Transverse colon (tissue), 3 donors: ENCODE data around the gene BTG2.
A peak's percentile ranks its signal among the peaks of the same experiment; 100 is the strongest.

Source experiments
- EP300 ChIP-seq: sonication (generic); formaldehyde crosslinking; IDR thresholded peaks from one replicate; pipeline ENCODE4 v1.6.1; 2017; ENCODE audit warnings: antibody characterized with exemption, low read depth
- POLR2A ChIP-seq: fragments of 450-650 bp; IDR thresholded peaks from one replicate; pipeline ENCODE4 v1.6.1; 2016; ENCODE audit warnings: antibody characterized with exemption, mild to moderate bottlenecking, moderate library complexity
- TF ChIP-seq, protein P1 (sequence below), 5 experiments: fragments of 200-600 bp in 3 of 5; fragments of 450-650 bp in 2 of 5; sonication (generic) in 3 of 5; IDR thresholded peaks; 1 replicate in 2 of 5; 2 replicates in 3 of 5; pipeline ENCODE4 v1.5.1; 2016 to 2017; ENCODE audit warnings: antibody characterized with exemption in 5 of 5, inconsistent platforms in 3 of 5, mild to moderate bottlenecking in 2 of 5, moderate library complexity in 1 of 5

DNA sequence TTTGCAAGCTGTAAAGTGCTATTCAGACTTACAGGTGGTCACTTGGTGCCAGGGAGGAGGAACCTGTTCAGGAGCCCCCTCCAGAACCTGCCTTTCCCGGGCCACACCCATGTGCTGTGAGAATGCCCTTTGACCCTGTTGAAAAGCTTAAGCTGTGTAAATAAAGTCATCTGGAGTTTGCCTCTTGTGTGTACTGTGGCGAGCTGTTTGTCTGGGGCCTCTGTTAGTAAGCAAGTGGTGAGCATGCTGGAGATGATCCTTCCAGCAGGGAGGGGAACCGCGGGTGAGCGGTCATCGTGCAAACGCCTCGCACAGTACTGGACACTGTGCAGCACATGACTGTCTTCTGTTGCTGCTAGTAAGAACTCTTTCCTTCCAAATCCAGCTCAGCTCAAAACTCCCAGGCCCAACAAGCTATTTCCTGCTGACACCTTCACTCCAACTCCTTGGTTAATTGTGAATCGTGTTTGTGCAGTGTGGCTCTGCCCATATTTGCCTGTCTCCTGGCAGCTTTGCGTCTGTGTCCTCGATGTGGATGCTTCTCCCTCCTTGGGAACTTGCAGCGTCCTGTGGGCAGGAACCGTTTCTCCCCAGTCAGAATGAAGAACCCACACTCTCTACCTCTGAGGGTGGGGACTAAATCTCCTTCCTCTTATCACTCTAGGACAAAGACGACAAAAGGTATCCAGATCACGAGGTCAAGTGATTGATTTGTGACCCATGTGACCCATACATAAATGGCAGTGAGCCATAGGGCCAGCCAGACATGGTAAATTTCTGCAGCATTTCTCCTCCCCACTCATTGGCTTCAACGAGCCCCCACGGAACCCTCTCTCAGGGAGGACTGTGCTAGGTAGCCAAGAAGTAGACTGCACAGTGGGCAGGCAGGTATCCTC is 13.9 kb upstream of the BTG2 start:
- no peak for TF ChIP-seq EP300
- TF ChIP-seq, protein P1, sequence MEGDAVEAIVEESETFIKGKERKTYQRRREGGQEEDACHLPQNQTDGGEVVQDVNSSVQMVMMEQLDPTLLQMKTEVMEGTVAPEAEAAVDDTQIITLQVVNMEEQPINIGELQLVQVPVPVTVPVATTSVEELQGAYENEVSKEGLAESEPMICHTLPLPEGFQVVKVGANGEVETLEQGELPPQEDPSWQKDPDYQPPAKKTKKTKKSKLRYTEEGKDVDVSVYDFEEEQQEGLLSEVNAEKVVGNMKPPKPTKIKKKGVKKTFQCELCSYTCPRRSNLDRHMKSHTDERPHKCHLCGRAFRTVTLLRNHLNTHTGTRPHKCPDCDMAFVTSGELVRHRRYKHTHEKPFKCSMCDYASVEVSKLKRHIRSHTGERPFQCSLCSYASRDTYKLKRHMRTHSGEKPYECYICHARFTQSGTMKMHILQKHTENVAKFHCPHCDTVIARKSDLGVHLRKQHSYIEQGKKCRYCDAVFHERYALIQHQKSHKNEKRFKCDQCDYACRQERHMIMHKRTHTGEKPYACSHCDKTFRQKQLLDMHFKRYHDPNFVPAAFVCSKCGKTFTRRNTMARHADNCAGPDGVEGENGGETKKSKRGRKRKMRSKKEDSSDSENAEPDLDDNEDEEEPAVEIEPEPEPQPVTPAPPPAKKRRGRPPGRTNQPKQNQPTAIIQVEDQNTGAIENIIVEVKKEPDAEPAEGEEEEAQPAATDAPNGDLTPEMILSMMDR (IDR thresholded peaks at IDR 0.05): no peak
- TF ChIP-seq POLR2A: peak; percentile 36
